Thoracic aorta (tissue), 2 donors: Measurements from ENCODE around the gene CCDC40. TPM values are rescaled to one million over a fixed set of nuclear protein-coding genes. Genes with fewer than 3 reads are reported as not detected.

Source experiments
- ATAC-seq: fragments of 150-250 bp; one replicate; pipeline ENCODE4 v1.8.0; 2017; ENCODE audit warnings: low read depth; ENCODE audit not compliant: insufficient number of reproducible peaks, low FRiP score
- DNase-seq: peaks from one replicate; pipeline ENCODE4 v3.0.0-alpha.2; 2020; ENCODE audit warnings: low spot score
- H3K27ac ChIP-seq, 2 donors: fragments of 200-600 bp; sonication (generic); 1 replicate in 1 of 2; 2 replicates in 1 of 2; pipeline ENCODE4 v1.5.1; 2016; ENCODE audit warnings: mild to moderate bottlenecking in 2 of 2, moderate library complexity in 2 of 2
- H3K27me3 ChIP-seq: fragments of 200-600 bp; sonication (generic); replicated peaks from 2 replicates; pipeline ENCODE4 v1.6.0; 2016; ENCODE audit warnings: mild to moderate bottlenecking; ENCODE audit not compliant: insufficient read depth
- H3K36me3 ChIP-seq: fragments of 200-600 bp; sonication (generic); one replicate; pipeline ENCODE4 v1.5.1; 2016
- H3K4me1 ChIP-seq, 2 donors: fragments of 200-600 bp; sonication (generic); 1 replicate in 1 of 2; 2 replicates in 1 of 2; pipeline versions ENCODE4 v1.5.1 to v1.6.0; 2016; ENCODE audit warnings: low read depth in 2 of 2, mild to moderate bottlenecking in 1 of 2; ENCODE audit not compliant: control insufficient read depth in 1 of 2
- H3K4me3 ChIP-seq: fragments of 200-600 bp; sonication (generic); 2 replicates; pipeline ENCODE4 v1.5.1; 2016; ENCODE audit warnings: mild to moderate bottlenecking
- H3K9me3 ChIP-seq: fragments of 200-600 bp; sonication (generic); 2 replicates; pipeline ENCODE4 v1.5.1; 2016
- CTCF ChIP-seq: fragments of 200-600 bp; sonication (generic); IDR thresholded peaks from one replicate; pipeline ENCODE4 v1.5.1; 2019; ENCODE audit warnings: antibody characterized with exemption
- total RNA-seq, 2 donors: library from RNA; depleted of rRNA; stranded (reverse); fragments of >200 nt; gene quantifications; one replicate each; pipeline versions ENCODE4 v1.1.0 to v1.2.3, GENCODE V29; 2016

CCDC40 gene
- total RNA-seq, 2 donors from 2014 or later, result 4.4 to 6.5 TPM

GRCh38 chr17:80030730-80031410 lies 5.6 kb upstream of the CCDC40 start:
- Histone ChIP-seq H3K27me3 (no peaks in the 10 kb centered on the region), H3K27ac (no peak overlapping the region), H3K4me1 (peaks cover 33 to 60% of the 10 kb centered on the region in 2 donors), H3K4me3 (no peak overlapping the region), H3K36me3 (no peaks in the 10 kb centered on the region), H3K9me3 (no peaks in the 10 kb centered on the region)
- DNase-seq, result no peak
- no peak for TF ChIP-seq CTCF
- no peak for ATAC-seq

- H3K27me3 ChIP-seq, result no peaks in the 10 kb centered on the region
- no peak for TF ChIP-seq CTCF
- ATAC-seq (no peak), DNase-seq (no peak)
- H3K27ac ChIP-seq, result no peak overlapping the region
- no peak overlapping the region for H3K4me3 ChIP-seq
- H3K36me3 ChIP-seq, result no peaks in the 10 kb centered on the region
- no peaks in the 10 kb centered on the region for H3K9me3 ChIP-seq
- peaks cover 30 to 53% of the 10 kb centered on the region in 2 donors for H3K4me1 ChIP-seq
Measured at GRCh38 chr17:80031691-80032430, 4.6 kb upstream of the CCDC40 start.

GRCh38 chr17:80032614-80033171 lies 3.7 kb upstream of the CCDC40 start:
- no peaks in the 10 kb centered on the region for H3K36me3 ChIP-seq
- TF ChIP-seq CTCF, result no peak
- H3K27ac ChIP-seq, result no peak overlapping the region
- no peak overlapping the region for H3K4me3 ChIP-seq
- DNase-seq (no peak), ATAC-seq (no peak)
- peaks cover 30 to 49% of the 10 kb centered on the region in 2 donors for H3K4me1 ChIP-seq
- no peaks in the 10 kb centered on the region for H3K27me3 ChIP-seq
- H3K9me3 ChIP-seq, result no peaks in the 10 kb centered on the region

GRCh38 chr17:80033840-80034239 lies 2.6 kb upstream of the CCDC40 start:
- ATAC-seq (no peak), DNase-seq (no peak)
- H3K27me3 ChIP-seq, result no peaks in the 10 kb centered on the region
- no peak for TF ChIP-seq CTCF
- no peaks in the 10 kb centered on the region for H3K9me3 ChIP-seq
- H3K27ac ChIP-seq, result no peak overlapping the region
- peaks cover 22 to 38% of the 10 kb centered on the region in 2 donors for H3K4me1 ChIP-seq
- no peak overlapping the region for H3K4me3 ChIP-seq
- no peaks in the 10 kb centered on the region for H3K36me3 ChIP-seq
